GM23338 (cell line): ENCODE results near the gene MAP4K5. TPM values are rescaled to one million over a fixed set of nuclear protein-coding genes. Genes with fewer than 3 reads are reported as not detected.

Experiments
- ATAC-seq: fragments of 200-7000 bp; cut with Tn5 transposase; 3 replicates; pipeline ENCODE4 v1.9.1; 2020
- DNase-seq: peaks from one replicate; pipeline ENCODE4 v3.0.0-alpha.2; 2015; ENCODE audit warnings: low spot score
- H2AFZ ChIP-seq: fragments of 200-600 bp; sonication (generic); 2 replicates; pipeline ENCODE4 v1.8.0; 2016; ENCODE audit warnings: antibody characterized with exemption, mild to moderate bottlenecking, moderate library complexity
- H3F3A ChIP-seq: fragments of 200-600 bp; sonication (generic); replicated peaks from 2 replicates; pipeline ENCODE4 v1.8.0; 2017; ENCODE audit warnings: antibody characterized with exemption, mixed run types, low read depth
- H3K27ac ChIP-seq: fragments of 200-600 bp; sonication (generic); 2 replicates; pipeline ENCODE4 v1.6.1; 2016; ENCODE audit warnings: low read depth
- H3K27me3 ChIP-seq: fragments of 200-600 bp; sonication (generic); 2 replicates; pipeline ENCODE4 v1.8.0; 2016; ENCODE audit warnings: mild to moderate bottlenecking, mixed run types, moderate library complexity; ENCODE audit not compliant: insufficient read depth
- H3K36me3 ChIP-seq: fragments of 200-600 bp; sonication (generic); 2 replicates; pipeline ENCODE4 v1.8.0; 2016; ENCODE audit warnings: mild to moderate bottlenecking; ENCODE audit not compliant: insufficient read depth
- H3K4me1 ChIP-seq: fragments of 200-600 bp; sonication (generic); 2 replicates; pipeline ENCODE4 v1.8.0; 2016; ENCODE audit warnings: mild to moderate bottlenecking, moderate library complexity; ENCODE audit not compliant: insufficient read depth
- H3K4me2 ChIP-seq: fragments of 200-600 bp; sonication (generic); 2 replicates; pipeline ENCODE4 v1.7.1; 2017; ENCODE audit warnings: mixed run types
- H3K4me3 ChIP-seq: fragments of 200-600 bp; sonication (generic); 2 replicates; pipeline ENCODE4 v1.6.1; 2016; ENCODE audit warnings: mixed run types
- H3K79me2 ChIP-seq: fragments of 200-600 bp; sonication (generic); replicated peaks from 2 replicates; pipeline ENCODE4 v1.8.0; 2017; ENCODE audit warnings: mild to moderate bottlenecking; ENCODE audit not compliant: insufficient read depth
- H3K9me2 ChIP-seq: fragments of 200-600 bp; sonication (generic); 2 replicates; pipeline ENCODE4 v1.8.0; 2017; ENCODE audit not compliant: insufficient read depth
- H4K20me1 ChIP-seq: fragments of 200-600 bp; sonication (generic); replicated peaks from 2 replicates; pipeline ENCODE4 v1.8.0; 2017; ENCODE audit warnings: mild to moderate bottlenecking; ENCODE audit not compliant: insufficient read depth
- H3K27ac Mint-ChIP-seq: 2 replicates; pipeline ENCODE4 v1.8.0; 2020; ENCODE audit warnings: inconsistent platforms, mild to moderate bottlenecking, moderate library complexity, mixed read lengths
- H3K27me3 Mint-ChIP-seq: 3 replicates; pipeline ENCODE4 v1.8.0; 2022; ENCODE audit warnings: low read depth, mild to moderate bottlenecking, moderate library complexity, mixed read lengths, inconsistent platforms; ENCODE audit not compliant: insufficient read depth, poor library complexity
- H3K36me3 Mint-ChIP-seq: 3 replicates; pipeline ENCODE4 v1.8.0; 2021; ENCODE audit warnings: low read depth, mild to moderate bottlenecking, inconsistent platforms, moderate library complexity, mixed read lengths
- H3K4me1 Mint-ChIP-seq: 3 replicates; pipeline ENCODE4 v1.8.0; 2020; ENCODE audit warnings: mild to moderate bottlenecking, inconsistent platforms, mixed read lengths
- H3K4me3 Mint-ChIP-seq: 3 replicates; pipeline ENCODE4 v1.8.0; 2021; ENCODE audit warnings: moderate library complexity, mild to moderate bottlenecking, inconsistent platforms, mixed read lengths
- H3K9me3 Mint-ChIP-seq: 3 replicates; pipeline ENCODE4 v1.8.0; 2020; ENCODE audit warnings: moderate library complexity, mild to moderate bottlenecking, inconsistent platforms, mixed read lengths
- POLR2AphosphoS5 ChIP-seq: IDR thresholded peaks from 2 replicates; pipeline ENCODE4 v1.6.1; 2016; ENCODE audit warnings: antibody characterized with exemption, low read depth
- ZNF114 ChIP-seq: fragments of 250-450 bp; sonication (Bioruptor Pico); IDR thresholded peaks from 2 replicates; pipeline ENCODE4 v1.5.0; 2020; ENCODE audit warnings: mild to moderate bottlenecking, moderate library complexity
- polyA plus RNA-seq: library from polyadenylated mRNA; unstranded; fragments of >200 nt; fragmentation: Nextera tagmentation; extraction: Ambion mirVana; gene quantifications from 2 replicates; pipeline ENCODE4 v1.2.1, GENCODE V29; 2016
- total RNA-seq: library from RNA; depleted of rRNA; stranded (reverse); fragments of >200 nt; shearing (Covaris generic); gene quantifications from 2 replicates; pipeline ENCODE4 v1.2.3, GENCODE V29; 2014
- TF ChIP-seq, protein P1 (sequence below): IDR thresholded peaks from one replicate; pipeline ENCODE4 v1.6.1; 2018; ENCODE audit warnings: antibody characterized with exemption; ENCODE audit not compliant: unreplicated experiment
- TF ChIP-seq, protein P2 (sequence below): fragments of 250-450 bp; sonication (Bioruptor Pico); IDR thresholded peaks from 2 replicates; pipeline ENCODE4 v1.5.0; 2020; ENCODE audit warnings: mild to moderate bottlenecking, moderate library complexity

The MAP4K5 gene
- total and polyA plus RNA-seq, 2 experiments from 2014 or later = 71.4 to 74.6 TPM

- Mint-ChIP-seq H3K9me3 (no peaks in the 10 kb centered on the region), H3K4me1 (peaks cover 12% of the 10 kb centered on the region), H3K4me3 (no peak overlapping the region), H3K27ac (no peak overlapping the region), H3K27me3 (peaks cover 7% of the 10 kb centered on the region), H3K36me3 (no peaks in the 10 kb centered on the region; the same call in 2 of the 3 replicates)
- Histone ChIP-seq H3K4me3 (no peak overlapping the region), H3K79me2 (no peaks in the 10 kb centered on the region), H2AFZ (no peak overlapping the region), H3K27me3 (peaks cover 3% of the 10 kb centered on the region), H3K36me3 (no peaks in the 10 kb centered on the region), H4K20me1 (no peaks in the 10 kb centered on the region), H3K27ac (no peak overlapping the region), H3K9me2 (no peaks in the 10 kb centered on the region), H3F3A (no peaks in the 10 kb centered on the region), H3K4me2 (no peak overlapping the region), H3K4me1 (peaks cover 3% of the 10 kb centered on the region; the same call in 1 of the 2 replicates)
- no peak for ATAC-seq
- no peak for DNase-seq
- TF ChIP-seq, protein P1, sequence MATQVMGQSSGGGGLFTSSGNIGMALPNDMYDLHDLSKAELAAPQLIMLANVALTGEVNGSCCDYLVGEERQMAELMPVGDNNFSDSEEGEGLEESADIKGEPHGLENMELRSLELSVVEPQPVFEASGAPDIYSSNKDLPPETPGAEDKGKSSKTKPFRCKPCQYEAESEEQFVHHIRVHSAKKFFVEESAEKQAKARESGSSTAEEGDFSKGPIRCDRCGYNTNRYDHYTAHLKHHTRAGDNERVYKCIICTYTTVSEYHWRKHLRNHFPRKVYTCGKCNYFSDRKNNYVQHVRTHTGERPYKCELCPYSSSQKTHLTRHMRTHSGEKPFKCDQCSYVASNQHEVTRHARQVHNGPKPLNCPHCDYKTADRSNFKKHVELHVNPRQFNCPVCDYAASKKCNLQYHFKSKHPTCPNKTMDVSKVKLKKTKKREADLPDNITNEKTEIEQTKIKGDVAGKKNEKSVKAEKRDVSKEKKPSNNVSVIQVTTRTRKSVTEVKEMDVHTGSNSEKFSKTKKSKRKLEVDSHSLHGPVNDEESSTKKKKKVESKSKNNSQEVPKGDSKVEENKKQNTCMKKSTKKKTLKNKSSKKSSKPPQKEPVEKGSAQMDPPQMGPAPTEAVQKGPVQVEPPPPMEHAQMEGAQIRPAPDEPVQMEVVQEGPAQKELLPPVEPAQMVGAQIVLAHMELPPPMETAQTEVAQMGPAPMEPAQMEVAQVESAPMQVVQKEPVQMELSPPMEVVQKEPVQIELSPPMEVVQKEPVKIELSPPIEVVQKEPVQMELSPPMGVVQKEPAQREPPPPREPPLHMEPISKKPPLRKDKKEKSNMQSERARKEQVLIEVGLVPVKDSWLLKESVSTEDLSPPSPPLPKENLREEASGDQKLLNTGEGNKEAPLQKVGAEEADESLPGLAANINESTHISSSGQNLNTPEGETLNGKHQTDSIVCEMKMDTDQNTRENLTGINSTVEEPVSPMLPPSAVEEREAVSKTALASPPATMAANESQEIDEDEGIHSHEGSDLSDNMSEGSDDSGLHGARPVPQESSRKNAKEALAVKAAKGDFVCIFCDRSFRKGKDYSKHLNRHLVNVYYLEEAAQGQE = no peak
- TF ChIP-seq POLR2AphosphoS5 (no peak), ZNF114 (no peak)
- TF ChIP-seq, protein P2, sequence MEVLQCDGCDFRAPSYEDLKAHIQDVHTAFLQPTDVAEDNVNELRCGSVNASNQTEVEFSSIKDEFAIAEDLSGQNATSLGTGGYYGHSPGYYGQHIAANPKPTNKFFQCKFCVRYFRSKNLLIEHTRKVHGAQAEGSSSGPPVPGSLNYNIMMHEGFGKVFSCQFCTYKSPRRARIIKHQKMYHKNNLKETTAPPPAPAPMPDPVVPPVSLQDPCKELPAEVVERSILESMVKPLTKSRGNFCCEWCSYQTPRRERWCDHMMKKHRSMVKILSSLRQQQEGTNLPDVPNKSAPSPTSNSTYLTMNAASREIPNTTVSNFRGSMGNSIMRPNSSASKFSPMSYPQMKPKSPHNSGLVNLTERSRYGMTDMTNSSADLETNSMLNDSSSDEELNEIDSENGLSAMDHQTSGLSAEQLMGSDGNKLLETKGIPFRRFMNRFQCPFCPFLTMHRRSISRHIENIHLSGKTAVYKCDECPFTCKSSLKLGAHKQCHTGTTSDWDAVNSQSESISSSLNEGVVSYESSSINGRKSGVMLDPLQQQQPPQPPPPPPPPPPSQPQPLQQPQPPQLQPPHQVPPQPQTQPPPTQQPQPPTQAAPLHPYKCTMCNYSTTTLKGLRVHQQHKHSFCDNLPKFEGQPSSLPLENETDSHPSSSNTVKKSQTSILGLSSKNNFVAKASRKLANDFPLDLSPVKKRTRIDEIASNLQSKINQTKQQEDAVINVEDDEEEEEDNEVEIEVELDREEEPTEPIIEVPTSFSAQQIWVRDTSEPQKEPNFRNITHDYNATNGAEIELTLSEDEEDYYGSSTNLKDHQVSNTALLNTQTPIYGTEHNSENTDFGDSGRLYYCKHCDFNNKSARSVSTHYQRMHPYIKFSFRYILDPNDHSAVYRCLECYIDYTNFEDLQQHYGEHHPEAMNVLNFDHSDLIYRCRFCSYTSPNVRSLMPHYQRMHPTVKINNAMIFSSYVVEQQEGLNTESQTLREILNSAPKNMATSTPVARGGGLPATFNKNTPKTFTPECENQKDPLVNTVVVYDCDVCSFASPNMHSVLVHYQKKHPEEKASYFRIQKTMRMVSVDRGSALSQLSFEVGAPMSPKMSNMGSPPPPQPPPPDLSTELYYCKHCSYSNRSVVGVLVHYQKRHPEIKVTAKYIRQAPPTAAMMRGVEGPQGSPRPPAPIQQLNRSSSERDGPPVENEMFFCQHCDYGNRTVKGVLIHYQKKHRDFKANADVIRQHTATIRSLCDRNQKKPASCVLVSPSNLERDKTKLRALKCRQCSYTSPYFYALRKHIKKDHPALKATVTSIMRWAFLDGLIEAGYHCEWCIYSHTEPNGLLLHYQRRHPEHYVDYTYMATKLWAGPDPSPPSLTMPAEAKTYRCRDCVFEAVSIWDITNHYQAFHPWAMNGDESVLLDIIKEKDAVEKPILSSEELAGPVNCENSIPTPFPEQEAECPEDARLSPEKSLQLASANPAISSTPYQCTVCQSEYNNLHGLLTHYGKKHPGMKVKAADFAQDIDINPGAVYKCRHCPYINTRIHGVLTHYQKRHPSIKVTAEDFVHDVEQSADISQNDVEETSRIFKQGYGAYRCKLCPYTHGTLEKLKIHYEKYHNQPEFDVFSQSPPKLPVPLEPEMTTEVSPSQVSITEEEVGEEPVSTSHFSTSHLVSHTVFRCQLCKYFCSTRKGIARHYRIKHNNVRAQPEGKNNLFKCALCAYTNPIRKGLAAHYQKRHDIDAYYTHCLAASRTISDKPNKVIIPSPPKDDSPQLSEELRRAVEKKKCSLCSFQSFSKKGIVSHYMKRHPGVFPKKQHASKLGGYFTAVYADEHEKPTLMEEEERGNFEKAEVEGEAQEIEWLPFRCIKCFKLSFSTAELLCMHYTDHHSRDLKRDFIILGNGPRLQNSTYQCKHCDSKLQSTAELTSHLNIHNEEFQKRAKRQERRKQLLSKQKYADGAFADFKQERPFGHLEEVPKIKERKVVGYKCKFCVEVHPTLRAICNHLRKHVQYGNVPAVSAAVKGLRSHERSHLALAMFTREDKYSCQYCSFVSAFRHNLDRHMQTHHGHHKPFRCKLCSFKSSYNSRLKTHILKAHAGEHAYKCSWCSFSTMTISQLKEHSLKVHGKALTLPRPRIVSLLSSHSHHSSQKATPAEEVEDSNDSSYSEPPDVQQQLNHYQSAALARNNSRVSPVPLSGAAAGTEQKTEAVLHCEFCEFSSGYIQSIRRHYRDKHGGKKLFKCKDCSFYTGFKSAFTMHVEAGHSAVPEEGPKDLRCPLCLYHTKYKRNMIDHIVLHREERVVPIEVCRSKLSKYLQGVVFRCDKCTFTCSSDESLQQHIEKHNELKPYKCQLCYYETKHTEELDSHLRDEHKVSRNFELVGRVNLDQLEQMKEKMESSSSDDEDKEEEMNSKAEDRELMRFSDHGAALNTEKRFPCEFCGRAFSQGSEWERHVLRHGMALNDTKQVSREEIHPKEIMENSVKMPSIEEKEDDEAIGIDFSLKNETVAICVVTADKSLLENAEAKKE (CRISPR knock-in tag) = no peak
These were observed 128.9 kb downstream of the MAP4K5 start for GRCh38 chr14:50403419-50403818.
